Caco-2 (cell line): Measurements from ENCODE around the gene TMEM106A. TPM values are rescaled to one million over a fixed set of nuclear protein-coding genes. Genes with fewer than 3 reads are reported as not detected.
A peak's percentile ranks its signal among the peaks of the same experiment; 100 is the strongest.

Source experiments
- BruUV-seq: library from RNA; stranded (reverse); fragments of 400-500 nt; replicated peaks from 2 replicates; lab custom pipeline; 2021; lab: Mats Ljungman, UMichigan
- CTCF ChIA-PET: fragments of 300-600 bp; sonication (Branson Sonifier 250); formaldehyde crosslinking; loops from one replicate; lab custom pipeline; 2022; ENCODE audit warnings: antibody characterized with exemption; lab: Charles Lee
- POLR2A ChIA-PET: fragments of 300-600 bp; sonication (Branson Sonifier 250); formaldehyde crosslinking; loops from one replicate; lab custom pipeline; 2022; ENCODE audit warnings: antibody characterized with exemption; lab: Charles Lee
- DNase-seq, 2 experiments: peaks; one replicate each; pipeline versions ENCODE4 v3.0.0 to v3.0.0-alpha.2; 2020 to 2022
- H3K27me3 ChIP-seq: replicated peaks from 2 replicates; pipeline ENCODE4 v1.6.0; 2011; ENCODE audit warnings: low read length; ENCODE audit not compliant: control insufficient read depth, insufficient read depth
- H3K36me3 ChIP-seq: 2 replicates; pipeline ENCODE4 v1.5.1; 2011; ENCODE audit warnings: low read length; ENCODE audit not compliant: control insufficient read depth, insufficient read depth
- H3K4me1 ChIP-seq: fragments of 250-450 bp; sonication (Bioruptor Pico); 2 replicates; pipeline ENCODE4 v1.5.1; 2020; ENCODE audit warnings: mild to moderate bottlenecking
- H3K4me3 ChIP-seq: 2 replicates; pipeline ENCODE4 v1.5.1; 2011; ENCODE audit warnings: low read depth, mild to moderate bottlenecking, control low read depth, low read length
- H3K9me3 ChIP-seq: fragments of 250-450 bp; sonication (Bioruptor Pico); 2 replicates; pipeline ENCODE4 v1.5.1; 2020; ENCODE audit warnings: mild to moderate bottlenecking, moderate library complexity
- H3K27ac Mint-ChIP-seq: one replicate; pipeline ENCODE4 v1.8.0; 2022; ENCODE audit warnings: mixed read lengths; ENCODE audit not compliant: unreplicated experiment
- H3K27me3 Mint-ChIP-seq: one replicate; pipeline ENCODE4 v1.8.0; 2022; ENCODE audit warnings: mixed read lengths; ENCODE audit not compliant: insufficient read depth, unreplicated experiment
- H3K36me3 Mint-ChIP-seq: one replicate; pipeline ENCODE4 v1.8.0; 2022; ENCODE audit warnings: mild to moderate bottlenecking, mixed read lengths; ENCODE audit not compliant: insufficient read depth, unreplicated experiment
- H3K4me1 Mint-ChIP-seq: one replicate; pipeline ENCODE4 v1.8.0; 2022; ENCODE audit warnings: low read depth, mixed read lengths; ENCODE audit not compliant: unreplicated experiment
- H3K4me3 Mint-ChIP-seq: one replicate; pipeline ENCODE4 v1.8.0; 2022; ENCODE audit warnings: mild to moderate bottlenecking, moderate library complexity, mixed read lengths; ENCODE audit not compliant: unreplicated experiment
- H3K9me3 Mint-ChIP-seq: one replicate; pipeline ENCODE4 v1.8.0; 2022; ENCODE audit warnings: mixed read lengths; ENCODE audit not compliant: unreplicated experiment
- CTCF ChIP-seq, 2 experiments: fragments of 200-600 bp in 1 of 2; IDR thresholded peaks; 1 replicate in 1 of 2; 2 replicates in 1 of 2; pipeline versions ENCODE4 v1.5.1 to v1.8.0; 2011 to 2022; ENCODE audit warnings: antibody characterized with exemption in 1 of 2, control low read depth in 1 of 2, inconsistent platforms in 1 of 2, low read depth in 1 of 2, low read length in 1 of 2, mild to moderate bottlenecking in 1 of 2, moderate library complexity in 1 of 2; ENCODE audit not compliant: insufficient read depth in 1 of 2, severe bottlenecking in 1 of 2, unreplicated experiment in 1 of 2
- intact Hi-C: fragments of 100-400 bp; cut with micrococcal nuclease; formaldehyde crosslinking; loops from one replicate; pipeline ENCODE4 v1.10.0; 2022; ENCODE audit not compliant: unreplicated experiment
- total RNA-seq: library from RNA; stranded (reverse); gene quantifications from 2 replicates; pipeline ENCODE4 v1.2.3, GENCODE V29; 2022

The TMEM106A gene
- total RNA-seq, 1 experiment from 2014 or later, result 8.0 TPM

DNA sequence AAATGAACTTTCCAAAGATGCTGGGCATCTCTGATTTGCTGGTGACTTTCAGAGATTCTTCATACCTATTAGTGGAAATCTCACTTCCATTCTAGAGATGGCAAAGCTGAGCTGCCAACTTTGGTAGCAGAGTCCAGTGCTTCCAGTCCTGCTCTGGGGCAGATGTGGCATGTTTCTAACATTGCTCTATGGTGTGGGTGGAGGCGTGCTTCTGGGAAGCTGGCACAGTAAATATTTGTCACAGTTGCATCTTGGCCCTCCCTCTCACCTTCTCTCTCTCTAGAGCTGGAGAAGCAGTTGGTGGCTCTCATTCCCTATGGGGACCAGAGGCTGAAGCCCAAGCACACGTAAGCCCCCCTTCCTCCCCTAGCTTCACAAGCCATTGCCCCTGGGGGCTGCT lies 1.9 kb downstream of the TMEM106A start:
- Histone ChIP-seq H3K27me3 (no peaks in the 10 kb centered on the region), H3K4me1 (peaks cover 26% of the 10 kb centered on the region), H3K9me3 (no peaks in the 10 kb centered on the region), H3K4me3 (no peak overlapping the region), H3K36me3 (peaks cover 2% of the 10 kb centered on the region)
- CTCF ChIA-PET, result no interaction called here
- POLR2A ChIA-PET, result interaction anchor here (0.7 to 3.7 kb wide), 2 partner anchors 102 to 534 kb away, joined by 4 to 30 read pairs; no protein-coding TSS in a partner anchor
- Mint-ChIP-seq H3K36me3 (peaks cover 11% of the 10 kb centered on the region), H3K27me3 (no peaks in the 10 kb centered on the region), H3K27ac (no peak overlapping the region), H3K9me3 (no peaks in the 10 kb centered on the region), H3K4me1 (peaks cover 10% of the 10 kb centered on the region), H3K4me3 (no peak overlapping the region)
- intact Hi-C loops, result no loop called here
- no TSS peak for BruUV-seq
- DNase-seq, result peak in 1 of 2 experiments; percentile 5
- TF ChIP-seq CTCF (IDR thresholded peaks at IDR 0.05; ENCODE audit: insufficient read depth in 1 of 2, low read depth in 1 of 2, low read length in 1 of 2, severe bottlenecking in 1 of 2, unreplicated experiment in 1 of 2), result no peak

- no TSS peak for BruUV-seq
- peaks cover 11% of the 10 kb centered on the region for H3K36me3 Mint-ChIP-seq
- CTCF ChIA-PET, result interaction anchor here (0.6 kb wide), 1 partner anchor 28 kb away, joined by 3 read pairs; no protein-coding TSS in a partner anchor
- no peaks in the 10 kb centered on the region for H3K9me3 ChIP-seq
- POLR2A ChIA-PET, result no interaction called here
- no peak overlapping the region for H3K4me3 Mint-ChIP-seq
- no peaks in the 10 kb centered on the region for H3K27me3 Mint-ChIP-seq
- H3K27me3 ChIP-seq, result no peaks in the 10 kb centered on the region
- H3K4me1 ChIP-seq, result peaks cover 26% of the 10 kb centered on the region
- H3K27ac Mint-ChIP-seq, result no peak overlapping the region
- intact Hi-C loops, result no loop called here
- H3K4me3 ChIP-seq, result no peak overlapping the region
- peaks cover 2% of the 10 kb centered on the region for H3K36me3 ChIP-seq
- TF ChIP-seq CTCF (IDR thresholded peaks at IDR 0.05; ENCODE audit: insufficient read depth in 1 of 2, low read depth in 1 of 2, low read length in 1 of 2, severe bottlenecking in 1 of 2, unreplicated experiment in 1 of 2), result no peak
- no peak for DNase-seq
- H3K9me3 Mint-ChIP-seq, result no peaks in the 10 kb centered on the region
- peaks cover 10% of the 10 kb centered on the region for H3K4me1 Mint-ChIP-seq
These were observed 3.7 kb downstream of the TMEM106A start for GRCh38 chr17:43215341-43215740.

DNA sequence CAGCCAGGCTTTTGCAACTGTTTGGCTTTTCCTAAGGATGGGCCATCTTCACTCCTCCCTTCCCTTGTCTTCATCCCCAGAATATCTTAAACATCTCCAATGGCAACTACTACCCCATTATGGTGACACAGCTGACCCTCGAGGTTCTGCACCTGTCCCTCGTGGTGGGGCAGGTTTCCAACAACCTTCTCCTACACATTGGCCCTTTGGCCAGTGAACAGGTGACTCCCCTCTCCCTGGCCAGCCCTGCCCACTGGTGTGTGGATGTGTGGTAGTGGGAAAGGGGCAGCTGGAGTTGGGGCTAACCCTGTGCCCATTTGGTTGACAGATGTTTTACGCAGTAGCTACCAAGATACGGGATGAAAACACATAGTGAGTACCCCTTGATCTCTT lies 4.7 kb downstream of the TMEM106A start:
- Mint-ChIP-seq H3K36me3 (peaks cover 11% of the 10 kb centered on the region), H3K27ac (no peak overlapping the region), H3K4me3 (no peak overlapping the region), H3K4me1 (peaks cover 10% of the 10 kb centered on the region), H3K9me3 (no peaks in the 10 kb centered on the region), H3K27me3 (no peaks in the 10 kb centered on the region)
- no peak for TF ChIP-seq CTCF (IDR thresholded peaks at IDR 0.05; ENCODE audit: insufficient read depth in 1 of 2, low read depth in 1 of 2, low read length in 1 of 2, severe bottlenecking in 1 of 2, unreplicated experiment in 1 of 2)
- Histone ChIP-seq H3K9me3 (no peaks in the 10 kb centered on the region), H3K4me3 (no peak overlapping the region), H3K4me1 (peaks cover 26% of the 10 kb centered on the region), H3K36me3 (peaks cover 2% of the 10 kb centered on the region), H3K27me3 (no peaks in the 10 kb centered on the region)
- ChIA-PET POLR2A (interaction anchor here (0.6 kb wide), 1 partner anchor 32 kb away, joined by 4 read pairs; no protein-coding TSS in a partner anchor), CTCF (no interaction called here)
- intact Hi-C loops, result no loop called here
- no peak for DNase-seq
- no TSS peak for BruUV-seq
